HG03060 (cell line): ENCODE measurements around the gene TPCN2.

Source experiments
- ATAC-seq: cut with Tn5 transposase; IDR thresholded peaks from one replicate; pipeline ENCODE4 v1.9.1; 2021; ENCODE audit warnings: low read depth, moderate number of reproducible peaks; ENCODE audit not compliant: unreplicated experiment

TPCN2 gene

DNA sequence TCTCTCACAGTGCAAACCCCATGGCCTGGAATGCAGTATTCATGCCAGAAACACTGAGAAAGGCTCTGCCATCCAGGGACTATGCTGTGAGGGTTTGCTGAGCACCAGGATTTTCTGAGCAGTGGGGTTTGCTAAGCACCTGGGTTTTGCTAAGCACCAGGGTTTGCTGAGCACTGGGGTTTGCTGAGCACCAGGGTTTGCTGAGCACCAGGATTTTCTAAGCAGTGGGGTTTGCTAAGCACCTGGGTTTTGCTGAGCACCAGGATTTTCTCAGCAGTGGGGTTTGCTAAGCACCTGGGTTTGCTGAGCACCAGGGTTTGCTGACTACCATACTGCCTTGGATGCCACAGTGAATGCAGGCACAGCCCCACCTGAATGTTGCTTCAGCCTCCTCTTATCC, 58.7 kb downstream of the TPCN2 start:
- ATAC-seq = no peak

DNA sequence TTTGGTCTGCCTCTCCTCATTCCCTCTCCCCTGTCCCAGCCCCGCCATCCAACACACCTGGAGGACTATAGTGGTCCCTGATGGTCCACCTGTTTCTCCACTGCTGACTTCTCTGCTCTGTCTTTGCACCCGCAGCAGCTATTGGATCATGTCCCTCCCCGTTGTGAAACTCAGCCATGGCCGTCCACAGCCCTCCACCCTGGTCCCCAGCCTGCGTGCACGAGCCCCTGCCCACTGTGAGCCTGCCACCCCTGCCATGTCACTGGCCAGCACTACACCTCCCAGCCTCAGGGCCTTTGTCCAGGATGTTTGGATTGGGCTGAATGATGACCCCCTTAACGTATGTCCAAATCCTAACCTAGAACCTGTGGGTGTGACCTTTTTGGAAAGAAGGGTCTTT, 59.3 kb downstream of the TPCN2 start:
- no peak for ATAC-seq

DNA sequence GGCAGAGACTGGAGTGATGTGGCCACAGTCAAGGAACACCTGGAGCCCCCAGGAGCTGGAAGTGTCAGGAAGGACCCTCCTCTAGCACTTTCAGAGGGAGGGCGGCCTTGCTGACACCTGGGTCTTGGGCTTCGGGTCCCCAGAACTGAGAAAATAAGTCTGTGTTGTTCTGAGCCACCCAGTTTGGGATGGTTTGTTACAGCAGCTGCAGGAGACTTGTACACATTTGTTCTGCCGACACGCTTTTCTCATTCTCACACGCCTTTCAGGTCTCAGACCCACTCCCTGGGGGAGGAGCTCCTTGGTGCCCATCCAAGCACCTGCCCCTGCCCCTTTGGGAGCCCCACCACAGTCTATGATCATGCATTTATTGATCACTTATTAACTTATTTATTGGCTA, 59.8 kb downstream of the TPCN2 start:
- ATAC-seq = no peak

DNA sequence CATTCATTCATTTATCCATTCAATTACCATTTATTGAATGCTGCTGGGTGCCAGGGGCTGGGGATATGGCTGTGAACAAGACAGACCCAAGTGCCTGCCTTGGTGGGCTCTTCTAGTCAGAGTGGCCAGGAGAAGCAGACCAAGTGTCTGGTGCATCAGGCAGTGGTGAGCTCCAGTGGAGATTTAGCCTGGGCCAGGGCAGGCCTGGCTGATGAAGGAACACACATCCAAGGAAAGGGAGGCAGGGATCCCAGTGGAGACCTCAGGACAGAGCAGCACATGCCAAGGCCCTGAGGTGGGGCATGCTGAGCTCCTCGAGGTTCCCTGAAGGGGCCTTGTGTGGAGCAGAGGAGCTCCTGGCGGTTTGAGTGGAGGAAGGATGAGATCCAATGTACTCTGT, 60.4 kb downstream of the TPCN2 start:
- no peak for ATAC-seq

DNA sequence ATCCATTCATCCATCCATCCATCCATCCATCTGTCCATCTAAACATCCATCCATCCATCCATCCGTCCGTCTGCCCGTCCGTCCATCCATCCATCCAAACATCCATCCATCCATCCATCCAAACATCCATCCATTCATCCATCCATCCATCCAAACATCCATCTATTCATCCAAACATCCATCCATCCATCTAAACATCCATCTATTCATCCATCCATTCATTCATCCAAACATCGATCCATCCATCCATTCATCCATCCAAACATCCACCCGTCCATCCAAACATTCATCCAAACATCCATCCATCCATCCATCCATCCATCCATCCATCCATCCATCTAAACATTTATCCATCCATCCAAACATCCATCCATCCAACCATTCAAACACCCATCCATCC, 61.7 kb downstream of the TPCN2 start:
- no peak for ATAC-seq

DNA sequence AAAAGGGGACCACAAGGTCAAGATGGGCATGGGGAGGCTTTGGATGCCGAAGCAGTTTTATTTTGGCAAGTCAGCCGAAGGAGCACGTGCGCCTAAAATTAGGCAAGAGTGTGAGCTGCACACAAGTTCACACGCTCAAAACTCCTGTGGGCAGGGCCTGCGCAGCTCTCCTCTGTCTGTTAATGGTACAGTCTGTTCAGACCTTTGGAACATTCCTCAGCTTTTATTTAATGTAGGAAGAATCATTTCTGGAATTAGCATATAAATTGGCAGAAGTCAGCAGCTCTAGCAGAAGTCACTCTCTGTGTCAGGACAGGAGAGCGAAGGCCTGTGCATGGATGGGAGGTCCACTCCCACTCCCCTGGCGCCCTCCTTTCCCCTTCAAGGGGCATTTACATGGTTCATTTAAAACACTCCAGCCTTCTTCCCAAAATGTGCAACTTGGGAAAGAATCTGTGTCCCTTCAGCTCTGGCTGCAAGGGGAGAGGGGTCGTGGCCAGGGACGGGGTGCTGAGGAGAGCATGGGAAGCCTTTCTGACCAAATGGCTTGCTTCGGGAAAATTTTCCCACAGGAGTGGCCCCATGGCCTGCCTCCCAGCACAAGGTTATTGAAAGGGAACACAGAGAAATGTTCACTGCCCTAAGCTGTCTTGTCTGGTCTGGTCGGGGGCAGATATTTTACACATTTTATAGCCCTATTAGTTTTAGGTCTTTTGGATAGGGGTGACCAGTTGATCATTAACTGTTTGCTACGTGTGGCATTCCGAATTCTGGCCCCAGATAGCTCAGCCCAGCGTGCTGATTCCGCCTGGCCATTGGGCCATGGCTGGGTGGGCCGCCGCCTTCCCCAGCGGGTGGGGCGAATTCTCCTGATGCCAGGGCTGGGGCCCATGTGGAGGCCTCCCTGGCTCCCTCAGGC, 63.2 kb downstream of the TPCN2 start:
- no peak for ATAC-seq

DNA sequence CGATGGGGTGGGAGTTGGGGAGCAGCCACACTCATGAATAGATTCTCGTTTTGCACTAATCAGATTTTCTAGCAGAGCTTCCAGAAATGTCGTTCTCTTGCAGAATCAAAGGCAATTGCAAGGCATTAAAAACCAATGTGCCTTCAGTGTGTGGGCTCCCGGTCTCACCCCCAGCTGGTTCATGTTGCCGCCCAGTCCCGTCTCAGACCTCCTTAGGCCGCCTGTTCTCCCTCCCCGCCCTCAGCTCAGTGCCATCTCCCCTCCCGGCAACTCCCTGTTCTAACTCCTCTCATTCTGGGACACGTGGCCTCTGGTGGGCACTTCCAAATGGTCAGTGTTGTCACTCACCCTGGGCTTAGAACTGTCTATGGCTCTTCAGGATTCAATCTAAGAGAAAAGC, 64.5 kb downstream of the TPCN2 start:
- ATAC-seq = no peak

DNA sequence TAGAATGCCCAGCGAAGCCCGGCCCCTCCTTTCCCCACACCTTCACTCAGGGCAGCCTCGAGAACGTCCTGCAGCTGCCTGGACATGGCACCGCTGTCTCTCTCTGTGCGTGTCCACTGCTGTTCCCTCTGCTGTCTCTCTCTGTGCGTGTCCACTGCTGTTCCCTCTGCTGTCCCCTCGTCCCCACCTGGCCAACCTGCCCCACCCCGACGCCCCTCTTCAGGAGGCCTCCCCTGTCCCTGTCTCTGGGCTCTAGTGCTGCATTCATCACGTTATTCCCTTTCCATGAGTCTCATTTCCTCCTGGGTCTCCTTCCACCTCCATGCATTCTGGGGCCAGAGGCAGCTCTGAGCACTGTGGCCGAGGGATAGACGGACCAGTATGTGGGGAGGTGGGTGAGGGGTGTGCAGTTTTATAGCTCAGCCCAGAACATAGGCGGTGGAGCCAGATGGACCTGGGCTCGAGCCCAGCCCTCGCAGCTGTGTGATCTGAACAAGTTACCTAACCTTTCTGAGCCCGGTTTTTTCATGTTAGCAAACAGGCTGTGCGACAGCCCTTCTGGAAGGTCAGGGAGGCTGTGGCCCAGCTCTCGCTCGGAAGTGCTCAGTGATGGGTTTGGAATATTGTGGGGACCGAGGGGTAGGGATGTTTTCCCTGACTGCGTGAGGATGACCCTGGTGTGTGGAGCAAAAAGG, 65.1 kb downstream of the TPCN2 start:
- no peak for ATAC-seq

DNA sequence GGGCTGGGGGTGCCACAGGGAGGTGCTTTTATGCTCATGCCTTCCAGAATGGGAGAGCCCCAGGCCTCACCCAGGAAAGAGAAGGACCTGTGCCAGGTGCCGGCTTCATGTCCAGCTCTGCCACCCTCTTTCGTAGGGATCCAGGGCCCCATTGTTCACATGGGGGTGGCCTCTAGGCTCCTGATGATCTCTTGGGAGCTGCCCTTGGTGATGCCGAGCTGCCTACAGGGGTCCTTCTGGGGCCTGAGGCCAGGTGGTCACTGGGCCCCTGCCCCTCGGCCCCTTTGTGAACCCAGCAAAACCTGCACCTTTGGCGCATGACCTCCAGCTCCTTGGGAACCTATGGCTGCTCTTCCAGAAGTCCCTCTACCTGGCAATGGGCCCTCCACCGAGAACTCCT, 65.6 kb downstream of the TPCN2 start:
- no peak for ATAC-seq

DNA sequence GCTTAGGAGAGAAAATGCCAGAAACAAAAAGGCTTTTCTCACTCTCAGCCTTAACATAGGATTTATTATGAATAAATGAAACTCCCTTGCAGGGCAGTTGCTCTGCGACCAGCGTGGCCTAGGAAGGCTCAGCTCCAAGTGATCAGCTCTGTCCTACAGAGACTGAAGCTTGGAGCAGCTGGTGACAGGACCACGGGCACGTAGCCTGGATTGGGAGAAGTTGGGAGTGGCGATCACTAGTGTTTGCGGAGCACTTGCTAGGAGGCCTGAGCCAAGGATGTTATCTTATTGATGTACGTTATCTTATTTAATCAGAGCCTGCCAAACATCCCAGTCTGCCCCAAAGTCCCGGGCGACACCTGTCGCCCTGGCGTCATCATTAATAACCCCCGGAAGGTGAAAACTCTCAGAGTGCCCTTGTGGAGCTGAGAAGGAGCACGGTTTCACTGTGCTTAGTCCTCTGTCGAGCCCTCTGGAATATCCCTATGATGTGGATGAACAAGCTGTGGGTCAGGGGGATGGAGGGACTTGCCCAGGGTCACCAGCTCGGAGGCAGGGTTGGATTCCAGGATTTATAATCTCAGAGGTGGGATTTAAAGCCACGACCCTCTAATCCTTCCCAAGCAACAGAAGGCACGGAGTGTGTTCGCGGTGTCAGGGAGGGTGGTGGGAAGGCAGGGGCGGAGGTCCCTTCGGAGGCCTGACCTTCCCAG, 66.2 kb downstream of the TPCN2 start:
- ATAC-seq = no peak

DNA sequence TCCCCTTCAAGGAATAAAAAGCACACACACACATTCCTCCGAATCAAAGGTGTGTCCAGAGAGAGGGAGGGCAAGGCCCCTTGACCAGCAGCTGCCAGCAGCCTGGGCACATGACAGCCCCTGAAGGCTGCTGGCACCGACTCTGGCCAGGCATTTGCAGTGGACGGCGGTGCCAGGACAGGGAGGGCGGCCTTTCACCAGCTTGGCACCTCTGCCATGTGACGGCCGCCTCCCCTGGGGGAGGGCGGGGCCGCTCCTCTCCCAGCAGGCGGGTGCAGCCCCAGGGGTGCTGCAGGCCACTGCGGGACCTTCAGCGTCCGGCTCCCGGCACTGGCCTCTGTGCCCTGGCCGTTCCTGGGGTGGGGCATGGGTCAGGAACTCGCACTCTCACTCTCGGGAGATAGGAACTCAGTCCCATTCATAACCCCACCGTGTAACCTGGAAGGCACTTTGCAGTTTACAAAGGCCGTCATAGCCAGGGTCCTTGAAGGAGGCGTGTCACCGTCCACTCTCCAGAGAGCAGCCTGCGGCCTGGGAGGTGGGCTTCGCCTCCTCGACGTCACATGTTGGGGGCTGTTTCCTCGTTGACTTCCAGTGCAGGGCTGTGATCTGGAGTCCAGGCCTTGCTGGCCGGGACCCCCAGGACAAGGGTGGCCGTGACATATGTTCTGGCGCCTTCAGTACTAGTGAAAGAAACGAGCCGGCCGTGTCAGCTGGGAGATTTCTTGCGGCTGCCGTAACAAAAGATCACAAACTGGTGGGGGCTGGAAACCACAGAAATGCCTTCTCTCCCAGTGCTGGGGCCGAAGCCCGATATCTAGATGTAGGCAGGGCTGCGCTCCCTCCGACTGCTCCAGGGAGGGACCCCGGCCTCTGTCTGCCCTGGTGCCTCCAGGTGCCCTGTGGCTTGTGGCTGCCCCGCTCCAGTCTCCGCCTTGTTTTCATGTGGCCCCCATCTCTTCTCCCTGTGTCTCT, 67.1 kb downstream of the TPCN2 start:
- no peak for ATAC-seq

DNA sequence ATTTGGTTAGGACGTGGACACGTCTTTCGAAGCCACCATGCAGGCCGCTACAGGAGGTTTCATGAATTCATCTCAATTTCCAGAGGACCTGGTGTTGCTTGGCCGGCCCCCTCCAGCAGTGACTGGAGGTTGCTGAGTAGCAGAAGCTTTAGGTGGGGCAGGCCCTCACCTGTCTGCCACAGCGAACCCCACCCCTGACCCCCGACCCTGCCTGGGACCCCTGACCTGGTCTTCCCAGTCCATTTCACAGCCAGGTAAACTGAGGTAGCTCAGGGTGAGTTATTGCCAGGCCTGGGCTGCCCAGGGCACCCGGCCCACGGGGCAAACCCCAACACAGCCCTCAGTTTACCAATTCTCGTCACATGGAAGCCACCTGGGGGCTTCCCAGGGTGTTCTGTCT, 67.9 kb downstream of the TPCN2 start:
- ATAC-seq = no peak

DNA sequence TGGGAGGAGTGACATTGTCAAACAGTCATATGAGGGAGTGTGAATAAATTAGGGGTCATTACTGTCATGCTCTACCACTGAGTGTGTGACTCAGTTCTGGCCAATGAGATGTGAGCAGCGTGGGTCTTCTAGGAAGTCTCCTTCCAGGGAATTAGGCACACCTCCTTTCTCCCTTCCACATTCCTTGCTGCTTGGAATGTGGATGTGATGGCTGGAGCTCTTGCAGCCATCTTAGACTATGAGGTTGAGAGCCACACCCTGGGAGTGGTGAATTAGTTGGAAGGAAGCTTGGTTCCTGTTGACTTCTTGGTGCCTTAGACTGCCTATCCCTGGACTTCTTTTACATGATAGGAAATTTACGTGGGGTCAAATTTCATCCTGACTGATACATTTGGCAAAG, 70.5 kb downstream of the TPCN2 start:
- ATAC-seq = no peak

DNA sequence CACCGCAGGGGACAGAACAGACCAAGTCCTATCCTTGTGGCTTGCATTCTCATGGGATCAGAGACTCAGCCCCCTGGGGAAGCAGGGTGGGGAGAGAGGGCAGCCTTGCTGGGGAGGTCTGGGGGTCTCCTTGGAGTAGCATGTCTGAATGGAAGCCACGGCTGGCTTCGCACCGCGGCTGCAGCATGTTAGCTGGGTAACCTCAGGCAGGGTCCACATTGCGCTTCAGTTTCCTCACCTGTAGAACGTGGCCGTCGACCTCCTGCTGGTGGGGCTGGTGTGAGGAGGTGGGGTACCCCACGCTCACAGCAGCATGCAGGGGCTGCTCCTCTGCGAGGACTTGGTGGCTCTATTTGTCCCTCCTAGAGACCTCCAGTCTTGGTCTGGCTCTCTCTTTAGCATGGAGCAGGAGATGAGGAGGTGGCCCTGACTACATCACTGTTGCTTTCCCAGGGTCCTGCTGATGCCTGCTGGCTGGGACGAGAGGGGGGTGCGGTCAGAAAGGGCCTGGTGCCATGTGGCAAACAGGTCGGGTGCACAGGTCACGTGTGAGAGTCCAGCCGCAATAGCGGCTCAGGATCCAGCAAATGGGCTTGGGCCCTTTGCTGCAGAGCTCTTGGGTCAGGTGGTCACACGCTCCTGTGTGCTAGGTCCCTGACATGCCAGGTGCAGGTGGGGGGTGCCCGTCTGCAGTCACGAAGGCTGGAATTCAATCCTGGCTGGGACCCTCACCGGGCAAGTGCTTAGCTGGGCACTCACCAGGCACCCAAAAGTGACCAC, 71.6 kb downstream of the TPCN2 start:
- no peak for ATAC-seq

DNA sequence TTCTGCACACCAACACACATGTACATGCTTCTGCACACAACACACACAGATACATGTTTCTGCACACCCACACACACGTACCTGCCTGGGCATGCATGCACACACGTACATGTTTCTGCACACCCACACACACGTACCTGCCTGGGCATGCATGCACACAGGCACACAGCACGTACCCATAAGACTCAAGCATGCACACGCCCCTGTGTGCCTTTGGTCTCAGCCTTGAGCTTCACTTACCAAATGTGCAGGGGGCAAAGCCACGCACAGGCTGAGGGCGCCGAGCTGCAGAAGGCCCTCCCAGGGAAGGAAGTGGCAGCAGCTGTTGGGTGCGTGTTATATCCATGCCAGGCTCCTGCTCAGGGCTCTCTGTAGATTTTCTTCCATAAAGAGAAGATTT, 72.3 kb downstream of the TPCN2 start:
- no peak for ATAC-seq

DNA sequence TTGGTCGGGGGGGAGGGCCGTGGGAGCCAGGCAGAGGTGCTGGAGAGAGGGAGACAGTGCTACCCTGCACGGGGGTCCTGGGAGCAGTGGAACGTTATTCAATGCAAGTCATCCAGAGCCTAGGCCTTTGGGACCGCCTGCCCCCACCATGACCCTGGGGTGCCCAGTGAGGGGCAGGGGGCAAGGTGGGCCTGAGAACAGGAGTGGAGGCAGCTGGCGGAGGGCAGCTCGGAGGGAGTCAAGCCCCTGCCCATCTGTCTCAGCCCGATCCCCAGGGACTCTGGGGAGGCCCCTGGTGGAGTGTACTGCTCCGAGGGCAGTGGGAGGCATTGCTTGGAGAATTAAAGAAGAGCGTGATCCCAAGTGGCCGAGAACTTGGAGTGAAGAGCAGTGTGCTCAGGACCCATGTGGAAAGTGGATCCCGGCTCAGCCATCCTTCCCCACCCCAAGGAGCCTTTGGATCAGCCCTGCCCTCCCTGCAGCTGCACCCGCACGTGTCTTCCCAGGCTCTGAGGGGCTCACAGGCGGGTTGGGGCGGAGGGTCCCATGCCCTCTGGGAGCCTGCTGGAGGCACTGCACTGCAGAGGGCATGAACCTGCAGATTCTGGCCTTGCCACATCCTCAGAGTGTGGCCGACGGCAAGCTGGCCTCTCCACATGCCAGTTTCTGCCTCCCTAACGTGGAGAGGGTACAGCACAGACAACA, 73.0 kb downstream of the TPCN2 start:
- ATAC-seq = no peak

DNA sequence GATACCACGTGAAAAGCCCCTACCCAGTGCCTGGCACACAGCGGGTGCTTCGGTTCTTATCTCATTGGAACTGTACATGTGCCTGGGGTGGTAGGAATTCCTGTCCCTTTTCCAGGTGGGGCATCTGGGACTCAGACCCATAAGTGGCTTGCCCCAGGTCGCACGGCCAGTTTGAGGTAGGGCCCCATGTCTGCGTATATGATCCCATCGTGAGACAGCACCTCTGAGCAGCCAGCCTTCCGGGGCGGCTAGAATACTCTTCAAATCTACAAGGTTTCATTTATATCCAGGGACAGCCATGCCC, 73.5 kb downstream of the TPCN2 start:
- no peak for ATAC-seq

DNA sequence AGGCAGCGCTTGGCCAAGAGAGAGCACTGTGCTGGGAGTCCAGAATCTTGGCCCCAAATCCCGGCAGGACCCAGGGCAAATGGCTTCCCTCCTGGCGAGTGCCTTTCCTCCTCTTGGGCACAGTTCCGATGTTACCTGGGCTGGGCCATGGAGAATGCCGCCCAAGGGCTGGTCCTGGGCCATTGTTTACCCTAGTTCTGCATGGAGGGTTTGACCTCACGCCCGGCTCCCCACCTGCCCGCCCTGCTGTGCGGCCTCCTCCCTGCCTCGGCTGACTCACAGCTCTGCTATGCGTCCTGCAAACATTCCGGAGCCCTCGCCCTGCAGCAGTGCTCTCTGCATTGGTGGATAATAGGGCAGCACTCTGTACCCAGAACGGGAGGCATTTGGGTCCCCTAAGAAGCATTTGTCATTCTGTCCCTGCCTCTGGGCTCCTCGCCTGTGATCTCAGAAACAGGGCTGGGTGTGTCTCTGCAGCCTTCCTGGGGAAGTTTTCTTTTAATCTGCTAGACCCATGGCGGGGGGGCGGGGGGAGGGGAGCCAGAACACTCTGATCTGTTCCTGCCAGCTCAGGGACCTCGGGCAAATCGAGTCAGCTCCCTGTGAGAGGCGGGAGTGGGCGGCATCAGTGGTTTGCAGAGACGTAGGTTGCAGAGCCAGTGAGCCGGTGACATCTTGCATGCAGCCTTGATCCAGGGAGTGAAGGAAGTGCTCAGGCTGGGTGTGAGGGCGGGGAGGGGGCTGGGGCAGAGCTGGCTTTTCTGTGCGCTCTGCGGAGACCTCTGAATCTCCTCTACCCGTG, 74.1 kb downstream of the TPCN2 start:
- no peak for ATAC-seq
